GM12878 (cell line): ENCODE measurements around the gene APLP2. TPM values are rescaled to one million over a fixed set of nuclear protein-coding genes. Genes with fewer than 3 reads are reported as not detected.

ENCODE experiments used
- ATAC-seq: fragments of 200-7000 bp; cut with Tn5 transposase; 3 replicates; pipeline ENCODE4 v1.9.1; 2020; ENCODE audit warnings: mild to moderate bottlenecking, moderate library complexity
- BruUV-seq: library from RNA; stranded (reverse); fragments of 400-500 nt; replicated peaks from 2 replicates; lab custom pipeline; 2021; lab: Mats Ljungman, UMichigan
- CTCF ChIA-PET: fragments of 300-600 bp; sonication (Branson Sonifier 250); formaldehyde crosslinking; extraction: SDS; loops from one replicate; lab custom pipeline; 2021; ENCODE audit warnings: inconsistent platforms; lab: Yijun Ruan, JAX
- POLR2A ChIA-PET: fragments of 350-600 bp; formaldehyde crosslinking; extraction: SDS; loops from one replicate; lab custom pipeline; 2021; ENCODE audit warnings: inconsistent platforms; lab: Charles Lee
- RAD21 ChIA-PET: fragments of 300-600 bp; sonication (Branson Sonifier 250); formaldehyde crosslinking; loops from one replicate; lab custom pipeline; 2023; ENCODE audit warnings: antibody characterized with exemption; ENCODE audit not compliant: unreplicated experiment; lab: Charles Lee
- SMC1A ChIA-PET: fragments of 300-600 bp; sonication (Branson Sonifier 250); formaldehyde crosslinking; loops from one replicate; lab custom pipeline; 2023; ENCODE audit not compliant: unreplicated experiment, uncharacterized antibody; lab: Charles Lee
- DNase-seq: peaks from one replicate; pipeline ENCODE4 v3.0.0-alpha.2; 2011; ENCODE audit warnings: low read depth, low spot score
- FAIRE-seq: peaks from 3 replicates; lab custom pipeline; 2011; peaks lifted over from hg19 to GRCh38; lab: Jason Lieb, UNC
- H2AFZ ChIP-seq: 2 replicates; pipeline ENCODE4 v1.6.0; 2011; ENCODE audit warnings: low read depth, low read length, control low read depth; ENCODE audit not compliant: control insufficient read depth
- H3K27ac ChIP-seq: 2 replicates; pipeline ENCODE4 v1.5.1; 2011; ENCODE audit warnings: control low read depth; ENCODE audit not compliant: control insufficient read depth, insufficient read depth
- H3K27me3 ChIP-seq, 2 experiments: replicated peaks in 1 of 2; 2 replicates each; pipeline versions ENCODE4 v1.6.0 to v1.6.1; 2011; ENCODE audit warnings: low read length in 1 of 2; ENCODE audit not compliant: control insufficient read depth in 2 of 2, insufficient read depth in 2 of 2
- H3K36me3 ChIP-seq, 2 experiments: 2 replicates each; pipeline ENCODE4 v1.5.1; 2011; ENCODE audit warnings: low read length in 1 of 2; ENCODE audit not compliant: control insufficient read depth in 2 of 2, insufficient read depth in 2 of 2
- H3K4me1 ChIP-seq: 2 replicates; pipeline ENCODE4 v1.6.1; 2011; ENCODE audit warnings: mild to moderate bottlenecking, low read length, moderate library complexity, mixed read lengths; ENCODE audit not compliant: control insufficient read depth, insufficient read depth
- H3K4me2 ChIP-seq: 2 replicates; pipeline ENCODE4 v1.6.0; 2011; ENCODE audit warnings: control low read depth; ENCODE audit not compliant: control insufficient read depth, insufficient read depth
- H3K4me3 ChIP-seq: fragments of 200-600 bp; sonication (generic); 2 replicates; pipeline ENCODE4 v1.5.1; 2016
- H3K79me2 ChIP-seq: 2 replicates; pipeline ENCODE4 v1.6.0; 2011; ENCODE audit warnings: low read length; ENCODE audit not compliant: control insufficient read depth, insufficient read depth
- H3K9ac ChIP-seq: 2 replicates; pipeline ENCODE4 v1.8.0; 2011; ENCODE audit warnings: low read length, control low read depth, mixed read lengths; ENCODE audit not compliant: control insufficient read depth, insufficient read depth
- H3K9me3 ChIP-seq: replicated peaks from 3 replicates; pipeline ENCODE4 v1.5.1; 2011; ENCODE audit warnings: mild to moderate bottlenecking, low read length; ENCODE audit not compliant: control insufficient read depth, insufficient read depth
- H4K20me1 ChIP-seq: 2 replicates; pipeline ENCODE4 v1.6.0; 2011; ENCODE audit not compliant: control insufficient read depth, insufficient read depth
- DPF2 ChIP-seq: fragments of 450-650 bp; IDR thresholded peaks from 2 replicates; pipeline ENCODE4 v1.6.1; 2017; ENCODE audit warnings: mild to moderate bottlenecking
- EP300 ChIP-seq, 2 experiments: fragments of 150-350 bp in 1 of 2; IDR thresholded peaks; 2 replicates each; pipeline ENCODE4 v1.6.1; 2011 to 2012; ENCODE audit warnings: low read depth in 2 of 2, low read length in 2 of 2, borderline replicate concordance in 1 of 2, improper control_type of control experiment in 1 of 2, inconsistent platforms in 1 of 2; ENCODE audit not compliant: control insufficient read depth in 1 of 2
- MTA2 ChIP-seq: fragments of 450-650 bp; IDR thresholded peaks from 2 replicates; pipeline ENCODE4 v1.6.1; 2016; ENCODE audit warnings: low read depth, mild to moderate bottlenecking, moderate library complexity
- NR2F1 ChIP-seq: fragments of 450-650 bp; conservative IDR thresholded peaks from 2 replicates; pipeline ENCODE4 v1.6.1; 2017; ENCODE audit warnings: mild to moderate bottlenecking
- SMAD5 ChIP-seq: IDR thresholded peaks from 2 replicates; pipeline ENCODE4 v1.6.1; 2016; ENCODE audit warnings: antibody characterized with exemption, low read depth
- WGBS: methylation state at CpG from one replicate; pipeline ENCODE4 v1.1.6; 2016; ENCODE audit warnings: low lambda C conversion rate; ENCODE audit not compliant: insufficient replicate concordance, insufficient coverage; ENCODE audit errors: missing lambda C conversion rate; 5-methylcytosine and 5-hydroxymethylcytosine counted together
- in situ Hi-C: fragments of 300-500 bp; cut with MboI; formaldehyde crosslinking; loops from 9 replicates; pipeline ENCODE4 v1.14.3; 2018; ENCODE audit warnings: mixed read lengths
- intact Hi-C: fragments of 100-400 bp; cut with micrococcal nuclease; formaldehyde crosslinking; loops from one replicate; pipeline ENCODE4 v1.14.2; 2022; ENCODE audit not compliant: unreplicated experiment
- polyA plus RNA-seq, 11 experiments: library from polyadenylated mRNA; depleted of rRNA in 4 of 11; unstranded in 6 of 11; stranded (reverse) in 5 of 11; fragments of >200 nt; fragmentation: Nextera tagmentation in 4 of 11; fragmentation: Illumina TruSeq in 1 of 11; extraction: Ambion mirVana in 4 of 11; extraction: Trizol in 1 of 11; gene quantifications; 1 replicate in 1 of 11; 2 replicates in 10 of 11; pipeline versions ENCODE4 v1.2.1 to v1.2.3, GENCODE V29; 2011 to 2016; ENCODE audit warnings: inconsistent platforms in 2 of 11, missing spikeins in 2 of 11, low read depth in 1 of 11
- total RNA-seq, 4 experiments: library from RNA; depleted of rRNA in 3 of 4; stranded (reverse); fragments of >200 nt in 3 of 4; fragmentation: Illumina TruSeq in 1 of 4; extraction: Trizol in 1 of 4; gene quantifications; 2 replicates each; pipeline versions ENCODE4 v1.2.1 to v1.2.3, GENCODE V29; 2013 to 2021
- TF ChIP-seq, protein P1 (sequence below): IDR thresholded peaks from 2 replicates; pipeline ENCODE4 v1.6.1; 2012; ENCODE audit warnings: low read depth, low read length, improper control_type of control experiment
- TF ChIP-seq, protein P2 (sequence below): fragments of 450-650 bp; formaldehyde crosslinking; IDR thresholded peaks from 2 replicates; pipeline ENCODE4 v1.5.0; 2022; ENCODE audit warnings: mild to moderate bottlenecking, missing genetic modification characterization

Gene APLP2
- total and polyA plus RNA-seq, 10 of the 15 experiments (the other 5 are each of a cell fraction or from before 2014, with no cell fraction given): 2.3 to 38.8 (median 21.3) TPM

DNA sequence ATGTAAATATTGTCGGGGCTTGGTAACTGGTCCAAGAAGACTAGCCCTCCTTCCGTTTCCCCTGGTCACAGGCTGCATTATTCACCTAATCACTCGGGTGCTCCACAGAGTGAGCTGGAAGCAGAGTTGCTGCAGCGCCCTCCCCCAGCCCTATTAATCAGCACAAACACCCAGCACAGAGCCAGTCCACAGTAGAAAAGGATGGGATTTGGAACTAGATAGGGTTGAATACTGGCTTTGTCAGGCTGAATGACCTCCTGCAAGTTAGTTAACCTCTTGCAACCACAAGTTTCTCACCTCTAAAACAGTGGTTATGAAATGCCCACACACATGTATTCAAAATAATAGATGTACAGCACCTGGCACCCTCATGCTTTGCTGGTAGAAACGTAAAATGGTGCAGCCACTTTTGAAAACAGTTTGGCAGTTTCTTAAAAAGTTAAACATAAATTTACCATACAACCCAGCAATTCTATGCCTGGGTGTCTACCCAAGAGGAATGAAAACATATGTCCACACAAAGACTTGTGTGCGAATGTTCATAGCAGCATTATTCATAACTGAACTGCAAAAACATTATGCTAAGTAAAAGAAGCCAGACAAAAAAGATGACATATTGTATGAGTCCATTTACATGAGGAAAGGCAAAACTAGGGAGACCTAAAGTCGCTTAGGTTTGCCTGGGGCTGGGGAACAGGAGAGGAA lies 31.7 kb upstream of the APLP2 start:
- RAD21 ChIA-PET: no interaction called here
- Histone ChIP-seq H2AFZ (no peak overlapping the region), H3K27ac (no peak overlapping the region), H3K9ac (no peak overlapping the region)
- 53% methylated on average over 7 of the region's 7 CpGs for WGBS
- TF ChIP-seq EP300 (IDR thresholded peaks at IDR 0.05; ENCODE audit: borderline replicate concordance in 1 of 2, control insufficient read depth in 1 of 2, low read depth in 2 of 2, low read length in 2 of 2) (no peak), SMAD5 (no peak), MTA2 (0 out of 2 replicates have a peak, but pooled peaks have one; percentile 18), NR2F1 (peak; percentile 93), DPF2 (0 out of 2 replicates have a peak, but pooled peaks have one; percentile 26)
- TF ChIP-seq, protein P1, sequence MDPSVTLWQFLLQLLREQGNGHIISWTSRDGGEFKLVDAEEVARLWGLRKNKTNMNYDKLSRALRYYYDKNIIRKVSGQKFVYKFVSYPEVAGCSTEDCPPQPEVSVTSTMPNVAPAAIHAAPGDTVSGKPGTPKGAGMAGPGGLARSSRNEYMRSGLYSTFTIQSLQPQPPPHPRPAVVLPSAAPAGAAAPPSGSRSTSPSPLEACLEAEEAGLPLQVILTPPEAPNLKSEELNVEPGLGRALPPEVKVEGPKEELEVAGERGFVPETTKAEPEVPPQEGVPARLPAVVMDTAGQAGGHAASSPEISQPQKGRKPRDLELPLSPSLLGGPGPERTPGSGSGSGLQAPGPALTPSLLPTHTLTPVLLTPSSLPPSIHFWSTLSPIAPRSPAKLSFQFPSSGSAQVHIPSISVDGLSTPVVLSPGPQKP: no peak
- TF ChIP-seq, protein P2, sequence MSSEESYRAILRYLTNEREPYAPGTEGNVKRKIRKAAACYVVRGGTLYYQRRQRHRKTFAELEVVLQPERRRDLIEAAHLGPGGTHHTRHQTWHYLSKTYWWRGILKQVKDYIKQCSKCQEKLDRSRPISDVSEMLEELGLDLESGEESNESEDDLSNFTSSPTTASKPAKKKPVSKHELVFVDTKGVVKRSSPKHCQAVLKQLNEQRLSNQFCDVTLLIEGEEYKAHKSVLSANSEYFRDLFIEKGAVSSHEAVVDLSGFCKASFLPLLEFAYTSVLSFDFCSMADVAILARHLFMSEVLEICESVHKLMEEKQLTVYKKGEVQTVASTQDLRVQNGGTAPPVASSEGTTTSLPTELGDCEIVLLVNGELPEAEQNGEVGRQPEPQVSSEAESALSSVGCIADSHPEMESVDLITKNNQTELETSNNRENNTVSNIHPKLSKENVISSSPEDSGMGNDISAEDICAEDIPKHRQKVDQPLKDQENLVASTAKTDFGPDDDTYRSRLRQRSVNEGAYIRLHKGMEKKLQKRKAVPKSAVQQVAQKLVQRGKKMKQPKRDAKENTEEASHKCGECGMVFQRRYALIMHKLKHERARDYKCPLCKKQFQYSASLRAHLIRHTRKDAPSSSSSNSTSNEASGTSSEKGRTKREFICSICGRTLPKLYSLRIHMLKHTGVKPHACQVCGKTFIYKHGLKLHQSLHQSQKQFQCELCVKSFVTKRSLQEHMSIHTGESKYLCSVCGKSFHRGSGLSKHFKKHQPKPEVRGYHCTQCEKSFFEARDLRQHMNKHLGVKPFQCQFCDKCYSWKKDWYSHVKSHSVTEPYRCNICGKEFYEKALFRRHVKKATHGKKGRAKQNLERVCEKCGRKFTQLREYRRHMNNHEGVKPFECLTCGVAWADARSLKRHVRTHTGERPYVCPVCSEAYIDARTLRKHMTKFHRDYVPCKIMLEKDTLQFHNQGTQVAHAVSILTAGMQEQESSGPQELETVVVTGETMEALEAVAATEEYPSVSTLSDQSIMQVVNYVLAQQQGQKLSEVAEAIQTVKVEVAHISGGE (CRISPR knock-in tag): no peak
- TF ChIP-seq, all 136 proteins: peak for 3
- Histone ChIP-seq H3K4me3 (no peak overlapping the region), H3K9me3 (no peaks in the 10 kb centered on the region), H3K4me1 (no peaks in the 10 kb centered on the region), H3K27me3 (no peaks in the 10 kb centered on the region; a peak in 3 of 4 replicates), H3K4me2 (no peak overlapping the region), H4K20me1 (no peaks in the 10 kb centered on the region), H3K36me3 (no peaks in the 10 kb centered on the region), H3K79me2 (no peaks in the 10 kb centered on the region)
- BruUV-seq: no TSS peak
- SMC1A ChIA-PET: interaction anchor here (0.6 kb wide), 1 partner anchor 13 kb away, joined by 4 read pairs; no protein-coding TSS in a partner anchor
- CTCF ChIA-PET: no interaction called here
- intact Hi-C loops (no loop called here), in situ Hi-C loops (no loop called here)
- FAIRE-seq: no peak
- no peak for DNase-seq
- peak; percentile 87 for ATAC-seq
- POLR2A ChIA-PET: no interaction called here
